Uterus (tissue), 2 donors: ENCODE data around the gene UMODL1.

Experiments used
- CTCF ChIP-seq, 4 experiments: fragments of 200-600 bp in 2 of 4; fragments of 450-650 bp in 2 of 4; sonication (generic) in 2 of 4; IDR thresholded peaks; one replicate each; pipeline ENCODE4 v1.5.1; 2016 to 2019; ENCODE audit warnings: antibody characterized with exemption in 4 of 4, mild to moderate bottlenecking in 2 of 4, moderate library complexity in 1 of 4
- POLR2A ChIP-seq, 2 donors: fragments of 450-650 bp; IDR thresholded peaks; one replicate each; pipeline ENCODE4 v1.6.1; 2016; ENCODE audit warnings: antibody characterized with exemption in 2 of 2, mild to moderate bottlenecking in 1 of 2, moderate library complexity in 1 of 2

- TF ChIP-seq CTCF (IDR thresholded peaks at IDR 0.05) (no peak), POLR2A (IDR thresholded peaks at IDR 0.05) (no peak)
Measured at GRCh38 chr21:42043961-42044360, 27.2 kb upstream of the UMODL1 start.
